Mucosa of gallbladder (tissue), 1 donor: ENCODE measurements around the gene TRIP13. TPM values are rescaled to one million over a fixed set of nuclear protein-coding genes. Genes with fewer than 3 reads are reported as not detected.
"Not testable (repeated sequence)": the region's sequence is repeated elsewhere in the genome, so short reads cannot be mapped to it uniquely, and the experiment has no call there.

ENCODE experiments used
- DNase-seq: peaks from one replicate; pipeline ENCODE4 v3.0.0-alpha.2; 2020; ENCODE audit warnings: low spot score
- total RNA-seq: library from RNA; stranded (reverse); gene quantifications from one replicate; pipeline ENCODE4 v1.2.1, GENCODE V29; 2021
- donor health status: DM: no; HTN: no; CAD: no.

TRIP13 gene
- total RNA-seq, result 0.92 TPM

DNA sequence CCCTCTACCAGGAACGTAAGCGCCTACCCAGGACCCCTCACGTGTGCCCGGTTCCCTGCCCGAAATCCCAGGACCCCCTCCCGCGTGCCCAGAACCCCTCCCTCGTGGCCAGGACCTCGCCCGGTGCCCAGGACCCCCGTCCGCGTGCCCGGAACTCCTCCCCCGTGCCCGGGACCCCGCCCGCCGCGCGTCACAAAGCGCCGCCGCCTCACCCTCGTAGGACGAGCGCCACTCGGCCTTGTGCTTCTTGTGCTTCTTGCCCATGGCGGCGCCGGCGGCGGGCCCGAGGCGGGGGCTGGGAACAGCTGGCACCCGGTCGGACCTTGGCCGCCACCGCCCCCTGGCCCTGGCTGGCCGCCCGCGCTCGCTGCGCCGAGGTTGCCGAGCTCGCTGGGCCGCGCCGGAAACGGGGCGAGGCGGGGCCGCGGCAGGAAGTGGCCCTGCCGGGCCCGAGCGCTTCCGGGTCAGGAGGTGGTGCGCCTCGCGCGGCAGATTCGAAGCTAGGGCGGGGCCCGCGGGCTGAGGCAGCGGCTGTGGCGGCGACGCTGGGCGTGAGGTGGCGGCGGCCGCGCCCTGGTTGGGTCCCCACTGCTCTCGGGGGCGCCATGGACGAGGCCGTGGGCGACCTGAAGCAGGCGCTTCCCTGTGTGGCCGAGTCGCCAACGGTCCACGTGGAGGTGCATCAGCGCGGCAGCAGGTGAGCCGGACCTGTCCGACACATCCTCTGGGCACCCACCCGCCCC is at the start of gene TRIP13, which contains the start of gene BRD9:
Gene TRIP13, plus strand, starts transcription at position 491 of the 743 bp plus-strand sequence. Its CDS starts 115 bp downstream, at position 606.
Gene BRD9, minus strand, starts transcription at position 408 of the 743 bp plus-strand sequence. Its CDS starts 144 bp downstream, at position 264.
- DNase-seq, result peak; percentile 78

GRCh38 chr5:843371-843770 is 49.3 kb upstream of the TRIP13 start:
- not testable (repeated sequence) for DNase-seq

- DNase-seq, result not testable (repeated sequence)
These were observed 48.8 kb upstream of the TRIP13 start for GRCh38 chr5:843926-844325.

- DNase-seq, result not testable (repeated sequence)
These were observed 48.3 kb upstream of the TRIP13 start for GRCh38 chr5:844426-844825.

- DNase-seq, result not testable (repeated sequence)
These were observed 47.5 kb upstream of the TRIP13 start for GRCh38 chr5:845031-845675.

- not testable (repeated sequence) for DNase-seq
These were observed 46.7 kb upstream of the TRIP13 start for GRCh38 chr5:845676-846601.

DNA sequence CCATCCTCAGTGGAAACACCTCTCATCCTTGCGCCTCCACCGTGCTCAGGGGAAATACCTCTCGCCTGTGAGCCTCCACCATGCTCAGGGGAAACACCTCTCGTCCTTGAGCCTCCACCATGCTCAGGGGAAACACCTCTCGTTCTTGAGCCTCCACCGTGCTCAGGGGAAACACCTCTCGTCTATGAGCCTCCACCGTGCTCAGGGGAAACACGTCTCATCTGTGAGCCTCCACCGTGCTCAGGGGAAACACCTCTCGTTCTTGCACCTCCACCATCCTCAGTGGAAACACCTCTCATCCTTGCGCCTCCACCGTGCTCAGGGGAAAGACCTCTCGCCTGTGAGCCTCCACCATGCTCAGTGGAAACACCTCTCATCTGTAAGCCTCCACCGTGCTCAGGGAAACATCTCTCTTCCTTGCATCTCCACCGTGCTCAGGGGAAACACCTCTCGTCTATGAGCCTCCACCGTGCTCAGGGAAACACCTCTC is 46.0 kb upstream of the TRIP13 start:
- not testable (repeated sequence) for DNase-seq

GRCh38 chr5:847212-847611 is 45.5 kb upstream of the TRIP13 start:
- DNase-seq, result not testable (repeated sequence)

DNA sequence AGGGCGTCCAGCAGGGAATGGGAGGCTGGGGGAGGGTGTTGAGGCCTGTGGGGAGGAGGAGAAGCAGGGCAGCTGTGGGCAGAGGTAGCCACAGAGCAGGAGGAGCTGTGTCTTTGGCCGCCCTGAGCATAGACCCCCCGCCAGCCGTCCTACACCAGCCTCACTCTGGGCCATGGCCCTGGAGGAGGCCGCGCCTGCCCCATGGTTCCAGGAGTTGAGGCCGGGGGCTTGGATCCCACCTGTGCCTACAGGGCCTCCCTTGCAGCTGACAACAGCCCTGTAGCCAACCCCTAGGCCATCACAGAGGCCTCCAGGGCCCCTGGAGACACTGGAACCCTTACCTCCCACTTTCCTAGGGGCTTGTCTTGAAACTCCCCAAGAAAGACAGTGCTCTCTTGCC is 44.9 kb upstream of the TRIP13 start:
- not testable (repeated sequence) for DNase-seq

- no peak for DNase-seq
These were observed 44.0 kb upstream of the TRIP13 start for GRCh38 chr5:848671-849111.

- no peak for DNase-seq
These were observed 42.9 kb upstream of the TRIP13 start for GRCh38 chr5:849651-850301.

- DNase-seq, result no peak
These were observed 42.1 kb upstream of the TRIP13 start, which contains the start of gene ZDHHC11 for GRCh38 chr5:850511-851006. Gene ZDHHC11, minus strand, starts transcription at chr5:850986. Its CDS starts 384 bp downstream, at chr5:850602.

GRCh38 chr5:851076-851475 is 41.6 kb upstream of the TRIP13 start:
- no peak for DNase-seq

DNA sequence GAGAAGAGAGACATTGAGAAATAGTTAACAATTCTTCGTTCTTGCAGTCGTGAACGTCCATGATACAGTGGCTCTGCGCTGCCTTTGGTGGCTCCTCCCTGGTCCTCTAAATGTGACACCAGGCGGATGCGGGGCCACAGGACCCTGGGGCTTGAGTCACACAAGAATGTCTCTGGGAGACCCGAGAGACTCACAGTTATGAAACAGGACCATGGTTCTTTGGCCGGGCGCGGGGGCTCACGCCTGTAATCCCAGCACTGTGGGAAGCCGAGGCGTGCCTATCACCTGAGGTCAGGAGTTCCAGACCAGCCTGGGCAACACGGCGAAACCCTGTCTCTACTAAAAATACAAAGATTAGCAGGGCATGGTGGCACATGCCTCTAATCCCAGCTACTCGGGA is 41.1 kb upstream of the TRIP13 start:
- DNase-seq, result no peak

DNA sequence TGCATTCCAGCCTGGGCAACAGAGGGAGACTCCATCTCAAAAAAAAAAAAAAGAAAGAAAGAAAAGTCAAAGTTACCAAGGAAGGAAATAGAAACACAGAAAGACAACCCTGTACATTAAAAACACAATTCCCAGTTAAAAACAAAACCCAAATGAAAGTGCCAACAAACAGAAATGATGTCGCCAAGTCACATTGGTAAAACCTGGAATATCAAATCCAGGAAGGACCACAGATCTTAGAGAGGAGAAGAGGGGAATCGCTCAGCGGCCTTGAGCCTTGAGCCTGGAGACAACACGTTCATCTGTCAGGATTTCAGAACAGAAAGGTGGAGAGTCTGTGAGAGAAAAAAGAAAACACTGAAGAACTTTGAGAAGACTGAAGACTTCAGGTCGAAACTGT is 40.7 kb upstream of the TRIP13 start:
- DNase-seq, result no peak

DNA sequence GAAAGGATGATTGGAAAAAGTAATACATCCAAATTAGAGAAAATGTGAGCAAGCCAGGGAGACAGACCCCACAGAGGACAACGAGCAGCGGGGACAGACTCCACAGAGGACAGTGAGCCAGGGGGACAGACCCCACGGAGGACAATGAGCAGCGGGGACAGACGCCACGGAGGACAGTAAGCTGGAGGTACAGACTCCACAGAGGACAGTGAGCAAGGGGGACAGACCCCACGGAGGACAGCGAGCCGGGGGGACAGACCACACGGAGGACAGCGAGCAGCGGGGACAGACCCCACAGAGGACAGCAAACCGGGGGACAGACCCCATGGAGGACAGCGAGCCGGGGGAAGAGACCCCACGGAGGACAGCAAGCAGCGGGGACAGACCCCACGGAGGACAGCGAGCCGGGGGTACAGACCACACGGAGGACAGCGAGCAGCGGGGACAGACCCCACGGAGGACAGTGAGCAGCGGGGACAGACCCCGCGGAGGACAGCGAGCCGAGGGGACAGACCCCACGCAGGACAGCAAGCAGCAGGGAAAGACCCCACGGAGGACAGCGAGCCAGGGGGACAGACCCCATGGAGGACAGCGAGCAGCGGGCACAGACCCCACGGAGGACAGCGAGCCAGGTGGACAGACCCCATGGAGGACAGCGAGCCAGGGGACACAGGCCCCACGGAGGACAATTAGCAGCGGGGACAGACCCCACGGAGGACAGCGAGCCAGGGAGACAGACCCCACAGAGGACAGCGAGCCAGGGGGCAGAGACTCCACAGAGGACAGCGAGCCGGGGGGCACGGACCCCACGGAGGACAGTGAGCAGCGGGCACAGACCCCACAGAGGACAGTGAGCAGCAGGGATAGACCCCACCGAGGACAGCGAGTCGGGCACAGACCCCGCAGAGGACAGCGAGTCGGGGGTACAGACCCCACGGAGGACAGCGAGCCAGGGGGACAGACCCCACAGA is 40.0 kb upstream of the TRIP13 start:
- no peak for DNase-seq

DNA sequence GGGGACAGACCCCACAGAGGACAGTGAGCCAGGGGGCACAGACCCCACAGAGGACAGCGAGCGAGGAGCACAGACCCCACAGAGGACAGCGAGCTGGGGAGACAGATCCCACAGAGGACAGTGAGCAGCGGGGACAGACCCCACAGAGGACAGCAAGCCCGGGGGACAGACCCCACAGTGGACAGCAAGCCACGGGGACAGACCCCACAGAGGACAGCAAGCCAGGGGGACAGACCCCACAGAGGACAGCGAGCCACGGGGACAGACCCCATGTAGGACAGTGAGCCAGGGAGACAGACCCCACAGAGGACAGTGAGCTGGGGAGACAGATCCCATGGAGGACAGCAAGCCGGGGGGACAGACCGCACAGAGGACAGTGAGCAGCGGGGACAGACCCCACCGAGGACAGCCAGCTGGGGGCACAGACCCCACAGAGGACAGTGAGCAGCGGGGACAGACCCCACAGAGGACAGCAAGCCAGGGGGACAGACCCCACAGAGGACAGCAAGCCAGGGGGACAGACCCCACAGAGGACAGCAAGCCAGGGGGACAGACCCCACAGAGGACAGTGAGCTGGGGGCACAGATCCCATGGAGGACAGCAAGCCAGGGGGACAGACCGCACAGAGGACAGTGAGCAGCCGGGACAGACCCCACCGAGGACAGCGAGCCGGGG is 39.1 kb upstream of the TRIP13 start:
- not testable (repeated sequence) for DNase-seq

DNA sequence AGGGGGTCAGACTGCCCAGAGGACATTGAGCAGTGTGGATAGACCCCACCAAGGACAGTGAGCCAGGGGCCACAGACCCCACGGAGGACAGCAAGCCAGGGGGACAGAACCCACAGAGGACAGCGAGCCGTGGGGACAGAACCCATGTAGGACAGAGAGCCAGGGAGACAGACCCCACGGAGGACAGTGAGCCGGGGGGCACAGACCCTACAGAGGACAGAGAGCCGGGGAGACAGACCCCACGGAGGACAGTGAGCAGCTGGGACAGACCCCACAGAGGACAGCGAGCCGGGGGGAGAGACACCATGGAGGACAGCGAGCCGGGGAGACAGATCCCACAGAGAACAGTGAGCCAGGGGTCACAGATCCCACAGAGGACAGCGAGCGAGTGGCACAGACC is 38.5 kb upstream of the TRIP13 start:
- DNase-seq, result no peak
